ENCODE results near the gene WWOX. TPM values are rescaled to one million over a fixed set of nuclear protein-coding genes. Genes with fewer than 3 reads are reported as not detected.

WWOX gene
- polyA plus RNA-seq, 3 donors = 36.2 to 37.9 (median 36.7) TPM

DNA sequence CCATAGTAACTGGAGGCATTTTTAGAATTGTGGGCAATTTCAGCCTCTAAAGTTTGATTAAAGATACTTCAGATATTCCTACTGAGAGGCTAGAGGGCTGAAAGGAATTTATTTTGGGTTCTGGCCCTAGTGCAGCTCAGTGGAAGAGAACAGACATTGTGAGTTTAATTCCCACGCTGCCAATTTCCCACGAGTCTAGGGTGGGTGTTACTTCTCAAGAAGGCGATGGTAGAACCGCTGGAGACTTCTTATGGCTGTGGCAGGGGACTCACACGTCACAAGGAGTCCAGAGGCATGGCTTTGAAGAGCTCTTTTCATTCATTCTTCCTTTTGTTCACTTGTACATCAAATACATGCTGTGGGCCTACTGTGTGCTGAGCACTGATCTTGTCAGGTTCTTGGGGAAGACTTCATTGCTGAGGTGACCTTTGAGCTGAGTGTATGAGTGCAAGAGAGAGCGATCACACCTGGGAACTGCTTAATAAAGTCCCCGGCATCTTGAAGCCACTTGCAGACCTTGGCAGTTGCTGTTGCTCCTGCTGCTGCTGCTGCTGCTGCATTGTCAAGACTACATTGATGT, 111.7 kb downstream of the WWOX start:
- no peak for DNase-seq (ENCODE audit: extremely low read depth in 1 of 11, low read depth in 9 of 11, low spot score in 4 of 11)

DNA sequence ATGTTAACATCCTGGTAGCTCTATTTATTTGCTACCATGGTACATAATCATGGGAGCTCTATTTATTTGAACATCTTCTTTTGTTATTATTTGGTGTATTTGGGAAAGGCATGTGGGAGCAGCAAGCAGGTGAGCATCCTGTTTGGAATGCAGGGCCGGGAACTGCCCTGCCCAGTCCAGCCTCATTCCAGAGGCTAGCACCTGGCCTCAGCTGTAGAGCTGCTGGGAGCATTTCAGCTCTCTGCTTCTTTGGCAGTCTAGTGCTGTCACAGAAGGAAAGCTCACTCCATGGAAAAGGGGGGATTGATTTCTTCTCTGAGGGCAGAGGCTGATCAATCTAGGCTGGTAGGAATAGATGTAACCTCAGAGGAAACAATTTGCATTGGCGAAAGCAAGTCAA, 112.5 kb downstream of the WWOX start:
- no peak for DNase-seq (ENCODE audit: extremely low read depth in 1 of 11, low read depth in 9 of 11, low spot score in 4 of 11)

DNA sequence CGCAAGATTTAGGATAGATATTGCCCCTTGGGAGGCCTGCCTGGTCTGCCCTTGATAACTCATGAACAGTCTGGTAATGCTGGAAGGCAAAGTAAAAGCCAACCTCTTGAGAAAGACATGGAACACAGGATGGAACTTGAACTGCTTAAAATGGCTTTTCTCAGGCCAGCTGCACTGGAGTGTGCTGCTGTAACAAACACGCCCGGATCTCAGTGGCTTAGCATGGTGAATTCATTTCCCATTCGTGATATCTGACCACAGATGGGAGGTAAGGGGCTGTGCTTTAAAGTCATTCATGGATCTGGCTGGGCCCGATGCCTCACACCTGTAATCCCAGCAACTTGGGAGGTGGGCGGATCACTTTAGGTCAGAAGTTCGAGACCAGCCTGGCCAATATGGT, 113.2 kb downstream of the WWOX start:
- DNase-seq (ENCODE audit: extremely low read depth in 1 of 11, low read depth in 9 of 11, low spot score in 4 of 11) = no peak

DNA sequence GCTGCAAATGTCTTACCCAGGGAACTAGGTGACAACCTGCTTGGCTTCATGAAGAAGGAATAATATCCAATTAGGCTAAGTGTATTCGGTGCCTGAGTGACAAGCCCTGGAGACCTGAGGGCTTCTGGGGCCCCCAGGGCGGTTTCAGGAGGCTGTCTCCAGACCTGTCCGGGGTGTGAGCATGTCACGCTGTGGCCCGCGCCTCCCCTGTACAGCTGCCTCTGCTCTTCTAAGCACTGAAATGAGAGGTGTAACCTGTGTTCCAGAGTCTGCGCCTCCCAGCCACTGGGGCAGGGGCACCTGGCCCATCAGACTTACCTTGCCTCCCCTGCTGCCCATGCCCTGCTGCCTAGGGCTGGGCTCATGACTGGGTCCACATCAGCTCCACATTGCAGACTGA, 114.3 kb downstream of the WWOX start:
- DNase-seq (ENCODE audit: extremely low read depth in 1 of 11, low read depth in 9 of 11, low spot score in 4 of 11) = no peak

DNA sequence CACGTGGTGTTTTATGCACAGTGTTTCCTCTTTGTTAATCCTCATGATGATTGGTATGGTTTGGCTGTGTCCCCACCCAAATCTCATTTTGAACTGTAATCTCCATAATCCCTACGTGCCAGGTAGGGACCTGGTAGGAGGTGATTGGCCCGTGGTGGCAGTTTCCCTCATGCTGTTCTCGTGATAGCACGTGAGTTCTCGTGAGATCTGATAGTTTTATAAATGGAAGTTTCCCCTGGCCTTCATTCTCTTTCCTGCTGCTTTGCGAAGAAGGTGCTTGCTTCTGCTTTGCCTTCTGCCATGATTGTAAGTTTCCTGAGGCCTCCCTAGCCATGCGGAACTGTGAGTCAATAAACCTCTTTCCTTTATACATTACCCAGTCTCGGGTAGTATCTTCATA, 115.8 kb downstream of the WWOX start:
- no peak for DNase-seq (ENCODE audit: extremely low read depth in 1 of 11, low read depth in 9 of 11, low spot score in 4 of 11)

DNA sequence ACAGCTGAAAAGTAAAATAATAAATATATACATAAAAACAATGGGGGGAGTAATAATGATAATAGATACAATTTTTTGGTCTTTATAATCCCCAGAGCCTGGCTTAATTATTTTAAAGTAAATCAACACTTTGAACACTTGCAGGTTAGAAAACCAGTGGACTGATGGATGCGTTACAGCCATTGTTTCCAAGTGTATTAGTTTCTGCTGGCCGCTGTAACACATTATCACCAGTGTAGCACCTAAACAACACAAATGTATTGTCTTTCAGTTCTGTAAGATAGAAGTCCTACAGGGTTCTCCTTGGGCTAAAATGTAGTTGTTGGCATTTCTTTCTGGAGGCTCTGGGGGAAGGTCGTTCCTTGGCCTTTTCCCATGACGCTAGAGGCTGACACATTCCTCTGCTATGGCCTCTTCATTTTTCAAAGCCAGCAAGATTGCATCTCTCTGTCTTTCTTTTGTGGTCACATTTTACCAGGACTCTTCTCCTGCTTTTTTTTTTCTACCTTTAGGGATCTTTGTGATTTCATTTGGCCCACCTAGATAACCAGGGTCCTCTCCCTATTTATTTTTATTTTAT, 116.8 kb downstream of the WWOX start:
- DNase-seq (ENCODE audit: extremely low read depth in 1 of 11, low read depth in 9 of 11, low spot score in 4 of 11) = no peak

DNA sequence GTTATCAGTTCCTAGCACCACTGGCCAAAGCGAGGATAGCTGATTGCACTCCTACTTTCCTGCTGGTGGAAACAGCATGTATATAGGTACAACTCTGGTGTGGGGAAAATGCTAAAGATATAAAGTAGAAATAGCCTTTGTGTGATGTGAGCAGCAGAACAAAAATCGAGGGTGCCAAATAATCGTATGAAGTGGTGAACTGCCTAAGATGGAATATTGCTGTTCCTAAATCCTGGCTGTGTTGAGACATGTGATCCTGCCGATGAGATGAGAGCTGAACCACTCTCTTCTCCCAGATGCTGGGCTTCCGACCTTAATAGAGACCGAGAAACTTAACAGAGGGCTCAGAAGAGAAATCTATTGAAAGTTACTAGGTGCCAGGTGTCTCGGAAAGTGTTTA, 117.8 kb downstream of the WWOX start:
- no peak for DNase-seq (ENCODE audit: extremely low read depth in 1 of 11, low read depth in 9 of 11, low spot score in 4 of 11)

DNA sequence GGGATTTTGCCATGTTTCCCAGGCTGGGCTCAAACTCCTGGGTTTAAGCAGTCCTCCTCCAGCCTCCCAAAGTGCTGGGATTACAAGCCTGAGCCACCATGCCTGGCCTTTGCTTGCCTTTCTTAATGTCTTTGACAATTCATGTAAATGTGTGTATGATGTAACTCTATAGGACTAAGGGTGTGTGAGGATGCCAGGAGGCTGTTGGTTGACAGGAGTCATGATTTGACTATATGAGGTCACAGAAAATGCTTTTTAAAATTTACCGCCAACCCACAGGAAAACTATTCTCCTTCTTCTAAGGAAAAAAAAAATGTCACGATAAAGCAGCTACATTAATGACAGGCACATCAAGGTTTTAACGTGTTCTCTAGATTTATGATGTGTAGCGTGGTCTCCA, 118.8 kb downstream of the WWOX start:
- no peak for DNase-seq (ENCODE audit: extremely low read depth in 1 of 11, low read depth in 9 of 11, low spot score in 4 of 11)

DNA sequence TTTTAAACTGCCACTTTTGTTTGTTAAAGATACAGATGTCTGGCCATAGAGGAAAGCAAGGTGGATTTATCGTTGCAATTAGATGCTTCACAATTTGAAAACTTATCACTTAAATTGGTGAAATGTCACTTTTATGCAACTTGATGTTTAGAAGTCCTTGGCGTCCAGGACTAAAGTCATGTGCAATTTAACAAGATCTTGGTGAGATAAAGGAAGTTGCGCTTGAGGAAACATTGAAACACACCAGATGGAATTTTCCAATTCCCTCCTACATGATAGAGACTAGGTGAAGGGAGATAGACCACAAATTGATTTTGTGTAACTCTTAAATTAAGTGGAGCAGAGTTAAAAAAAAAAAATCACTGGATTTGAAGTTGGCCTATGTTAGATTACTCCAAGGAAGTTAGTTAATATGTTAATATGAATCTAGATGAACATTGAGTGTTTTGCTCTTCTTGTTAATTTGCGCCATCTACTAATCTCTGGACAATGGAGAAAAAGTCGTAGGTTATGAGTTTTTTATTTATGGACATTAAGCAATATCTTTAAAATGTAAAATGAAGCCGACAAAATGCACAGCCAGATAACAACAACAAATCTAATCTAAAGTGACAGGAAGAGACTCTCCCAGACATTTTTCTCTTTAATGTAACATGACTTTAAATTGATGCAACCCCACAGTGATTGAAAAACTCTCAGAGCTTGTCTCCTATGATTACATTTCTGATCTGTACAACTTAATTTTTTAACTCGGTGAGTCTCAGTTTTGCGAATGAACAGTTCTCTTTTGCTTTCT, 119.6 kb downstream of the WWOX start:
- DNase-seq (ENCODE audit: extremely low read depth in 1 of 11, low read depth in 9 of 11, low spot score in 4 of 11) = no peak

DNA sequence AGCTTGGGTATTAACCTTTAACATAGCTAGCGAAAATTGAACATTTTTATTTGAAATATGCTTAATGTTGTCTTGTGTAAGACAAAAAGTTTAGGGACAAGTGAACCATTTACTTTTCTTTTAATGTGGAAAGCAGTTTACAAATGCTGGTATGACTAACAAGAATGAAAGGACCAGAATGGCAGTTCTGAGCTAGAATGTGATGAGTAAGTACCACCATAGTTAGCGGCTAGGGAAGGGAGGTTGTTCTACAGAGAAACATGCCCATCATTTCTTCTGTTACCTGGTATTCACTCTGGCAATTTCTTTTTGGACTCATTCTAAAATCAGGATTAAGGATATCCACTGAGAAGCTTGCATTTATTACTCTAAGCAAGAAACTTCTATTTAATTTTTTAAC, 121.1 kb downstream of the WWOX start:
- DNase-seq (ENCODE audit: extremely low read depth in 1 of 11, low read depth in 9 of 11, low spot score in 4 of 11) = no peak

DNA sequence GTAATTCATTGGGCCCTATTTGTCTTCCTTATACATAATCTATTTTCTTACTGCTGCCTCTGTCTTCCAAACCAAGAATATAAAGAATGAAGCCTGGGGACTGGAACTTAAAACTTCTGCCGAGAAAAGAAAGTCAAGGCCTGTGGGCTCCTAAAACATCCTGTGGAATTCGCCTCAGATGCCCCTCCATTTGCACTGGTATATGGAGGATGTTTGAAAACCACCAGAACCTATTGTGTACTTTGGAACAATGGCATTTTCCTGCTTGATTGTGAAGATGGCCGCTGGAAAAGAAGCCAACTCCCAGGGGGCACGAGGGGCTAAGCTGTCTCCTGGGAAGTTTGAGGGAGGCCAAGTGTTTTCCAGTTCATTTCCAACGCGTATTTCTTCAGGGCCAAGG, 122.4 kb downstream of the WWOX start:
- no peak for DNase-seq (ENCODE audit: extremely low read depth in 1 of 11, low read depth in 9 of 11, low spot score in 4 of 11)

DNA sequence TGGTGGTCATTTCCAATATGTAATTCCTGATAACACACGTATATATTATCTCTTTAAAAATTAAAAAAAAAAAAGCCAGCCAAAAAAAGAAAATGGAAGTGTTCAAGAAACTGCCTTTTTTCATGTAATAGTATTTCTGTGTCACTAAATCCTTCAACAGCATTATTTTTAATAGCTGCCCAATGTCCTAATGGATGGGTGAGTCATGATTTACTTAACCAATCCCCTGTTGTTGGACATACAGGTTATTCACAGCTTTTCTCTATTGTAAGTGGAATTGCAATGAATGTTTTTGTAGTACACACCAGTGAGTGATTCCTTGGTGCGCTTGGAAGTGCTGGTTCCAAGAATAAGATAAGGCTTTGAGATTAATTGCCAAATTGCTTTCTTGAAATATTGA, 124.9 kb downstream of the WWOX start:
- DNase-seq (ENCODE audit: extremely low read depth in 1 of 11, low read depth in 9 of 11, low spot score in 4 of 11) = no peak

DNA sequence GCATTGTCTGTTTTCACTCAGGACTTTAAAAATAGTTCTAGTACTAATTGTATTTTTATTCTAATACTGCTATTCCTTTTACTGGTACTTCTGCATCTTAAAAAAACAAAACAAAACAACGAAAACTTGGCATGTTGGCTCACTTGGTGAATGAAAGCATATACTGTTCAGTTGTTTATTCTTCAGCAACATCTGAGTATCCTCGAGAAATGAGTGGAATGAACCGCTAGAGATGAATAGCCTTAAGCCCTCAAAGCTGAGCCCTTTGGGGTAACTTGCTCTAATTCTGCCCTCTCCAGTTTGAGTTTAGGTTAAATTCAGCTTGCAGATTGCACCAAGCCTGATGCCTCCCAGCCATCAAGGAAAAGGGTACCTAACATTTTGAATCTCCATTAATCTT, 126.5 kb downstream of the WWOX start:
- no peak for DNase-seq (ENCODE audit: extremely low read depth in 1 of 11, low read depth in 9 of 11, low spot score in 4 of 11)

DNA sequence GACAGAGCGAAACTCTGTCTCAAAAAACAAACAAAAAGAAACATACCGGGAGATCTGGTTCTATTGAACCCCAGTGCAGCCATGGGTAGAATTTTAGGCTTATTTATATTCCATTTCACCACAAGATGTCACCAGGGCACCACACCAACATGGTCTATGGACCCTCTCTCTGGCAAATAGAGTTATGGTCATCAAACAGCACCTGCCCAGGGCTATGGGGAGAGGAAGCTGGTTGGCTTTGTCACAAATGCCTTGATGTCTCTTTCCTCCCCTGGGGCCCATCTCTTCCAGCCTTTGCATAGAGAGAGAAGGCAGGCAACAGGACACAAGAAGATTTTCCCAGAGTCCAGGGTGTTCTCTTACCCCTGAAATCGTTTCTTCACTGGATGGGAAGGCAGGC, 128.4 kb downstream of the WWOX start:
- no peak for DNase-seq (ENCODE audit: extremely low read depth in 1 of 11, low read depth in 9 of 11, low spot score in 4 of 11)

DNA sequence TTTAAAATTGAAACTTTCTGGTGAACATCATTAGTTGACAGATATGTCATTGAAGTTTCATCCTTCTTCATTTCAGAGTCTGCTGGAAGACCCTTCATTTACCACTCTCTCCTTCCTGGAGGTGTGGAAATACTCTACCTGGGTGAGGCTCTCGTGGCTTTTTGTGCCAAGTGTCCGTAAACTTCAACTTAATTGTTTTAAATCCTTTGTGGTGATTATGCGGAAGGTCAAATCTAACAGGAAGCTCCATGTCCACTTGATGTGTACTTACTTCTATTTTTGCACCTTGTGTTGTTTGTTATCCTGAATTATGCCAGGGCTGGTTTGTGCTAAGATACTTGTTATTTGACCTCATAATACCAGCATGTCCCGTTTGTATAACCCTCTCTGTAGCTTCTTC, 129.2 kb downstream of the WWOX start:
- no peak for DNase-seq (ENCODE audit: extremely low read depth in 1 of 11, low read depth in 9 of 11, low spot score in 4 of 11)

DNA sequence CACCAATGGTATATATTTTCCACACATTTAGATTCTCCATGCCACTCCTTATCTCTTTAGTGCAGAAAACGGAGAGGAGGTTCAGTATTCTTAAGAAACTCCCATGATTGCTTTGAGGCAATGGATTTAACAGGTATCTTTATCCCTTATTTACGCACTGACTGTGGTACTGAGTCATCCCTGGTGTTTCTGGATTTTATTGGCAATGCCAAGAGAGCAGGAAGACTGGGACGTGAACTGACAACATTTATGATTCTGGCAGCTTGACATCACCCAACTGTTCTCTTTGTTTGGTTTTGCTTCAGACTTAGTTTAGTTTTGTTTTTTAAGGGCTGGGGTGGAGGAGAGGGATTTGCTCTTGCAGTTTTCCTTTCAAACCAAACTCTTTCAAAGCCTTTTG, 131.4 kb downstream of the WWOX start:
- DNase-seq (ENCODE audit: extremely low read depth in 1 of 11, low read depth in 9 of 11, low spot score in 4 of 11) = no peak

DNA sequence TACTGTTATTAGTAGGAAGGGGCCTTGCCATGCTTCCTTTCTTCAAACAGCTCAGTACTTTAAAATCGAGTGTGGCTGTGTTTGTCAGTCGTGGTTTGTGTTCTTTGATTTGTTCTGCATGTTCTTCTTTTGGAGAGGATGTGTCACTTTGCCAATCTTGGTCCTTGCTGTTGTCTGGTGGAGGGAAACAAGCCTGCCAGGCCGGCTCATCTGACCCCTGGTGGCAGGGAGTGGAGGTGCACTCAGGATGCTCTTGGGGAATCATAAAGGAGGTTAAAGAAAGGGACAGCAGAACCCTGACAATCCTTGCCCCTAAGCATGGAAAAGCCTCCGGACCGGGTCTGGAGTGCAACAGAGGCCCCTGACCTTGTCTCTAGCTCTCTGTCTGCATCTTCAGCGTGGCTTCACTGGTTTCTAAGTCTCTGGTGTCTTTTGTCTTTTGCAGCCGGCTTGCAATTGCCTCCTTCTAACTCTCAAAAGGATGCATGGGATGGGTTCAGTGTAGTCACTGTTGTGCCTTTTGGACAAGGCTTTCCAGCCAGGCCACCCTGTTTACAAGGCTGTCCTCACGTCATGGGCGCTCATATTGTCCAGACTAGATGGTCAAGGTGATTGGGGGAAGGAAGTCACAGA, 135.8 kb downstream of the WWOX start:
- no peak for DNase-seq (ENCODE audit: extremely low read depth in 1 of 11, low read depth in 9 of 11, low spot score in 4 of 11)

DNA sequence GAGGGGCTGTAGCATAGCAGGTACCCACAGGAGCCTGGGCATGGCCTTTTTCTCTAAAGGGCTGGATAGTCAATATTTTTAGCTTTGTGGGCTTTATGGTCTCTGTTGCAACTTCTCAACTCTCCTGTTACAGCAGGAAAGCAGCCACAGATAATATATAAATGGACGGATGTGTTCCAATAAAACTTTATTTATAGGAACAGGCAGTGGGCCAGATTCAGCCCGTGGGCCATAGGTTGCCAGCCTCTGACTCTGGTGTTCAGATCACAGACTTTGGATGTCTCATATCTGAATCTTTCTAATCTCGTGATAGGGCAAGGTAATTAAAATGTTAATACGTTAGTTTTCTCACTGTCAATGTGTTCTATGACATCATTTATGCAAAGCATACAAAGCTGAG, 136.4 kb downstream of the WWOX start:
- no peak for DNase-seq (ENCODE audit: extremely low read depth in 1 of 11, low read depth in 9 of 11, low spot score in 4 of 11)

DNA sequence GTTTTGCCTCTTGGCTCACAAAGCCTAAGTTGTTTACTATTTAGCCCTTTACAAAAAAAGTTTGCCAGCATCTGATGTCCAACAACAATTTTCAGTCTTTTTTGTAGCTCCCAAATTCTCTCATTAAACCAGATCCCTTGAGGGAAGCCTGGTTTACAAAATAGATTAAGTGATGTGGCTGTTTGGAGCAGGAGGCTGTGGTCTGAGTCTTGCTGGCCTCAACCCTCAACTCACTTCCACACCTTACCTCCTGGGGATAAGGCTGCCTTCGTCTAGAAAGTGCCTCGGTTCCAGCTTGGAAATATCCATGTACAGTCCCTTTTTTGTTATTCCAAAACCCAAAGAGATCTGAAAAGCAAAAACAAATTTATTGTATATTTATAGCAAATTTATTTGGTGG, 138.4 kb downstream of the WWOX start:
- no peak for DNase-seq (ENCODE audit: extremely low read depth in 1 of 11, low read depth in 9 of 11, low spot score in 4 of 11)

DNA sequence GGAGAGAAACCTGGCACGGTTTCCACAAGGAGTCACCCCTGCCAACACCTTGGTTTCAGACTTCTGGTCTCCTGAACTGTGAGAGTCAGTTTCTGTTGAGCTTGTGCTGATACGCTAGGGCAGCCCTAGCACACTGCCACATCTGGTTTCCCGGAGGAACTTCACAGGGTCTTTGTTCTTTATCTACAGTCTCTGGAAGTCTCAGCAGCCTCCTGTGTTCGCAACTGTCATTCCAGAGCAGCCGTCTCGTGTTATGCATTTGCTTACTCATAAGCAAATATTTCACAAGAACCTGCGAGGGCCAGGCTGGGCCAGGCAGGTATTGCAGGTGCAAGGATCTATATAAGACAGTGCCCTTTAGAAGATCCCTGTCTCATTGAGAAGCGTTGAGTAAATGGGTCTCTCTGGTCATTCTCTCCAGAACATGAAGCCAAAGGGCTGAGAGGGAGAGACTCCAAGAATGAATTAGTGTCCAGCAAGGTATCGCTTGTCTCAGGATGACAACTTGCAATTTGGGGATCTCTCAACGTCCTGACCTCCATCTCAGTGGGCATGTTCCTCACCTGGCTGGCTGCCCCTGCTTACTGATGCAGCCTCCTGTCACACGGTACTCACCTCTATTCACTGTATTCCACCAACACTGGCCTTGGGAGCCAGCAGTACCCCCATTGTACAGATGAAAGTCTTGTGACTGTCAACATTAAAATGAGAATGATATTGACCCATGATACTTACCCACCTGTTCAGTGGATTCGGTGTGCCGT, 141.2 kb downstream of the WWOX start:
- no peak for DNase-seq (ENCODE audit: extremely low read depth in 1 of 11, low read depth in 9 of 11, low spot score in 4 of 11)
